Upper lobe of left lung (tissue), 4 donors: ENCODE measurements around the gene RASGEF1B.

Experiments used
- POLR2A ChIP-seq, 4 donors: fragments of 450-650 bp; IDR thresholded peaks; one replicate each; pipeline ENCODE4 v1.5.1; 2016 to 2017; ENCODE audit warnings: antibody characterized with exemption in 4 of 4, mild to moderate bottlenecking in 2 of 4
- POLR2AphosphoS5 ChIP-seq, 2 donors: sonication (generic); formaldehyde crosslinking; IDR thresholded peaks; one replicate each; pipeline ENCODE4 v1.5.1; 2017; ENCODE audit warnings: antibody characterized with exemption in 2 of 2
- TF ChIP-seq, protein P1 (sequence below), 6 experiments: fragments of 450-650 bp in 4 of 6; fragments of 200-600 bp in 2 of 6; sonication (generic) in 2 of 6; IDR thresholded peaks; one replicate each; pipeline ENCODE4 v1.5.1; 2016 to 2019; ENCODE audit warnings: antibody characterized with exemption in 6 of 6

GRCh38 chr4:81404294-81404693 lies 67.4 kb downstream of the RASGEF1B start:
- TF ChIP-seq POLR2A (IDR thresholded peaks at IDR 0.05) (no peak), POLR2AphosphoS5 (IDR thresholded peaks at IDR 0.05) (no peak)
- TF ChIP-seq, protein P1, sequence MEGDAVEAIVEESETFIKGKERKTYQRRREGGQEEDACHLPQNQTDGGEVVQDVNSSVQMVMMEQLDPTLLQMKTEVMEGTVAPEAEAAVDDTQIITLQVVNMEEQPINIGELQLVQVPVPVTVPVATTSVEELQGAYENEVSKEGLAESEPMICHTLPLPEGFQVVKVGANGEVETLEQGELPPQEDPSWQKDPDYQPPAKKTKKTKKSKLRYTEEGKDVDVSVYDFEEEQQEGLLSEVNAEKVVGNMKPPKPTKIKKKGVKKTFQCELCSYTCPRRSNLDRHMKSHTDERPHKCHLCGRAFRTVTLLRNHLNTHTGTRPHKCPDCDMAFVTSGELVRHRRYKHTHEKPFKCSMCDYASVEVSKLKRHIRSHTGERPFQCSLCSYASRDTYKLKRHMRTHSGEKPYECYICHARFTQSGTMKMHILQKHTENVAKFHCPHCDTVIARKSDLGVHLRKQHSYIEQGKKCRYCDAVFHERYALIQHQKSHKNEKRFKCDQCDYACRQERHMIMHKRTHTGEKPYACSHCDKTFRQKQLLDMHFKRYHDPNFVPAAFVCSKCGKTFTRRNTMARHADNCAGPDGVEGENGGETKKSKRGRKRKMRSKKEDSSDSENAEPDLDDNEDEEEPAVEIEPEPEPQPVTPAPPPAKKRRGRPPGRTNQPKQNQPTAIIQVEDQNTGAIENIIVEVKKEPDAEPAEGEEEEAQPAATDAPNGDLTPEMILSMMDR (IDR thresholded peaks at IDR 0.05): no peak
